Kidney (tissue), 14 donors: ENCODE results near the gene MYOM3. TPM values are rescaled to one million over a fixed set of nuclear protein-coding genes. Genes with fewer than 3 reads are reported as not detected.

Experiments used
- DNase-seq, 5 donors: peaks; one replicate each; pipeline ENCODE4 v3.0.0-alpha.2; 2013 to 2020
- FAIRE-seq: peaks from 2 replicates; lab custom pipeline; 2012; peaks lifted over from hg19 to GRCh38; lab: Jason Lieb, UNC
- H3K27ac ChIP-seq, 2 donors: one replicate each; pipeline ENCODE4 v1.7.0; 2013; ENCODE audit warnings: low read depth in 2 of 2, low read length in 2 of 2, inconsistent platforms in 1 of 2
- H3K27me3 ChIP-seq: one replicate; pipeline ENCODE4 v1.7.1; 2013; ENCODE audit warnings: low read length, inconsistent platforms; ENCODE audit not compliant: control insufficient read depth, insufficient read depth
- H3K36me3 ChIP-seq, 3 donors: one replicate each; pipeline versions ENCODE4 v1.7.0 to v1.7.1; 2013; ENCODE audit warnings: low read length in 3 of 3, control low read depth in 1 of 3, inconsistent platforms in 1 of 3; ENCODE audit not compliant: insufficient read depth in 3 of 3, control insufficient read depth in 2 of 3
- H3K4me1 ChIP-seq, 3 donors: one replicate each; pipeline versions ENCODE4 v1.7.0 to v1.7.1; 2013; ENCODE audit warnings: low read length in 3 of 3, inconsistent platforms in 1 of 3, low read depth in 1 of 3; ENCODE audit not compliant: control insufficient read depth in 2 of 3, insufficient read depth in 2 of 3
- H3K4me3 ChIP-seq, 3 donors: one replicate each; pipeline versions ENCODE4 v1.7.0 to v1.8.1; 2013; ENCODE audit warnings: low read length in 3 of 3, control low read depth in 1 of 3, inconsistent platforms in 1 of 3
- H3K9ac ChIP-seq, 3 donors: one replicate each; pipeline versions ENCODE4 v1.7.0 to v1.7.1; 2013; ENCODE audit warnings: low read length in 3 of 3, control low read depth in 1 of 3, inconsistent platforms in 1 of 3
- H3K9me3 ChIP-seq, 3 donors: one replicate each; pipeline versions ENCODE4 v1.7.0 to v1.7.1; 2013; ENCODE audit warnings: low read length in 3 of 3, control low read depth in 1 of 3, inconsistent platforms in 1 of 3; ENCODE audit not compliant: control insufficient read depth in 2 of 3, insufficient read depth in 1 of 3
- intact Hi-C: fragments of 100-400 bp; cut with DNase I; formaldehyde crosslinking; loops from one replicate; pipeline ENCODE4 v1.11.1; 2022
- polyA plus RNA-seq: library from polyadenylated mRNA; stranded (reverse); fragments of 350-450 nt; fragmentation: Illumina TruSeq; extraction: RNeasy Lipid Tissue Mini Kit (QIAGEN cat#74804); gene quantifications from one replicate; pipeline ENCODE4 v1.2.3, GENCODE V29; 2014; ENCODE audit warnings: low read depth, low replicate concordance; ENCODE audit not compliant: insufficient read depth
- total RNA-seq: library from RNA; stranded (reverse); fragmentation: NEBNext Ultra II Directional; extraction: Animal tissue kit (Norgen Biotek cat#: 25700); gene quantifications from one replicate; pipeline ENCODE4 v1.2.1, GENCODE V29; 2021
- TF ChIP-seq, protein P1 (sequence below): IDR thresholded peaks from 3 replicates; pipeline ENCODE4 v1.5.1; 2012; ENCODE audit warnings: mild to moderate bottlenecking, moderate library complexity, borderline replicate concordance; ENCODE audit not compliant: insufficient read depth; ENCODE audit errors: extremely low read depth
- donor health status: control.
- donor health status: control.
- donor health status: control.
- donor health status: control.
- donor health status: control.
- donor health status: DM: yes; HTN: yes; CAD: no.
- donor health status: Normal renal cell carcinoma (clear cell type).

The MYOM3 gene
- total and polyA plus RNA-seq, 2 donors from 2014 or later: 13.5 to 20.5 TPM

DNA sequence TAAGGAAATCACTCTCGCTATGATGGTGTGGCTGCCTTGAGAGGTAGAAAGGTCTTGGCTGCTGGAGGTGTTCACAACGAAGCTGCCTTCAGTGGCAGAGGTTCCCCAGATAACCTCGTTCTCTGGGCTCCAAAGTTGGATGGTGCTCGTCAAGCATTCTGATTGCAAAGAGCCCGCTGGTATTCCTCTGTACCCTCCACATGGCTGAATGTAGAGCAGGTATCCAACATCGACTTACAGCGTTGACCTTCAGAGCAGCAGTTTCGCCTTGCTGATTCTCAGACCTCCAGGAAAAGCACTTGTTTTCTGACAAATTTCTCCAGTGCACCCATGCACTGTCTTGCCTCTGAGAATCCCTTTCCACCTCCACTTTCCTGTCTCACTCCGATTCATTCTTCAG lies 35.3 kb upstream of the MYOM3 start:
- TF ChIP-seq, protein P1, sequence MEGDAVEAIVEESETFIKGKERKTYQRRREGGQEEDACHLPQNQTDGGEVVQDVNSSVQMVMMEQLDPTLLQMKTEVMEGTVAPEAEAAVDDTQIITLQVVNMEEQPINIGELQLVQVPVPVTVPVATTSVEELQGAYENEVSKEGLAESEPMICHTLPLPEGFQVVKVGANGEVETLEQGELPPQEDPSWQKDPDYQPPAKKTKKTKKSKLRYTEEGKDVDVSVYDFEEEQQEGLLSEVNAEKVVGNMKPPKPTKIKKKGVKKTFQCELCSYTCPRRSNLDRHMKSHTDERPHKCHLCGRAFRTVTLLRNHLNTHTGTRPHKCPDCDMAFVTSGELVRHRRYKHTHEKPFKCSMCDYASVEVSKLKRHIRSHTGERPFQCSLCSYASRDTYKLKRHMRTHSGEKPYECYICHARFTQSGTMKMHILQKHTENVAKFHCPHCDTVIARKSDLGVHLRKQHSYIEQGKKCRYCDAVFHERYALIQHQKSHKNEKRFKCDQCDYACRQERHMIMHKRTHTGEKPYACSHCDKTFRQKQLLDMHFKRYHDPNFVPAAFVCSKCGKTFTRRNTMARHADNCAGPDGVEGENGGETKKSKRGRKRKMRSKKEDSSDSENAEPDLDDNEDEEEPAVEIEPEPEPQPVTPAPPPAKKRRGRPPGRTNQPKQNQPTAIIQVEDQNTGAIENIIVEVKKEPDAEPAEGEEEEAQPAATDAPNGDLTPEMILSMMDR: no peak
- Histone ChIP-seq H3K27ac (no peak overlapping the region), H3K4me3 (no peak overlapping the region), H3K9me3 (no peaks in the 10 kb centered on the region), H3K27me3 (no peaks in the 10 kb centered on the region), H3K36me3 (no peaks in the 10 kb centered on the region), H3K9ac (no peak overlapping the region), H3K4me1 (peaks cover 0 to 9% (median 8%) of the 10 kb centered on the region in 3 donors)
- FAIRE-seq (no peak), DNase-seq (no peak)
- intact Hi-C loops: no loop called here

DNA sequence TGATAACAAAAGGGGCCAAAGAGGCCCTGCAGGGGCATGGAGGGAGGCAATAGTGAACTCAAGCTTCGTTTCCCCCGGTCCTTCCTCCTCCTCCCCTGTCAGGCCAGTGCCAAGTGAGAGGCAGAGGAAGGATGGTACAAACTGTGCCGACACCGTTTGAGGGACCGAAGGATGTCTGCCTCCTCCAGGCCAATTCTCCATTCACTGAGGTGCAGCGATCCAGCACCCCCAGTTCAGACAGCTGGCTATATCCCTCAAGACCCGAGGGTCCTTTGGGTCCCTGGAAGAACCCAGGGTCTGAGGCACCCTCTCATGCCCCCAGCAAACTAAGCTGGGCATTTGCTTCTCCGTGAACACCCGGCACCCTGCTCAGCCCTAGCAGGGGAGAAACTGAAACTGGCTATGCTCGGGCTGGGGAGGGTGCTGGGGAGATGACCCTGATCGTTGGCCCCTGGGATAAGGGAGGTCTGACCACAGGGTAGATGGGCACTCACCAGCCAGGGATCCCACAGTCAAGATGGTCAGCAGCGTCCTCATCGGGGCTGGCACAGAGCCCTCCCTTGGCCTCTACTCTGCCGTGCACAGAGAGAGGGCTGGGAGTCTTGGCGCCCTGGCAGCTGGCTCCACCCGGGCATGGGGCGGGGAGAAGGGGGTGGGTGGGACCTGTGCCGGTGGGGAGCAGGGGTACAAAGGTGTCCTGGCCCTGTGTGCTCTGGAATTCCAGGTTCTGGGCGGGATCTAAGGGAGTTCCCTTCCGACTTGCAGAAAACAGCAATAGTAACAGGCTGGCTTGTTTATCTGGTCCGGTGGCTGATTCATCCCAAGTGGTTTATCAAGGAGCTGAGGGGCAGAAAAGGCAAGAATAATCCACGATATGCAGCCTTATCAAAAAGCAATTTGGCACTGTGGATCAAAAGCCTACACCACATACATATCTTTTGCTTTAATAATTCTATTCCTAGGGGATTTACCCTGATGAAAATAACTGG lies 30.9 kb upstream of the MYOM3 start, which contains the start of gene IL22RA1:
Gene IL22RA1 (minus strand): TSS at position 595 of the 989 bp plus-strand sequence. CDS start 58 bp downstream, at position 537.
- Histone ChIP-seq H3K36me3 (no peaks in the 10 kb centered on the region), H3K27ac (no peak within 1 kb of the TSS), H3K27me3 (no peaks in the 10 kb centered on the region), H3K4me1 (peaks cover 0 to 7% (median 4%) of the 10 kb centered on the region in 3 donors), H3K9me3 (no peaks in the 10 kb centered on the region), H3K4me3 (peak within 1 kb of the TSS in 2 of 3 donors; percentile 60 to 71), H3K9ac (peak within 1 kb of the TSS in 1 of 3 donors; percentile 58)
- DNase-seq: peak in 3 of 5 donors; percentile 26 to 77 (median 43)
- FAIRE-seq: no peak
- TF ChIP-seq, protein P1: no peak
- intact Hi-C loops: no loop called here

DNA sequence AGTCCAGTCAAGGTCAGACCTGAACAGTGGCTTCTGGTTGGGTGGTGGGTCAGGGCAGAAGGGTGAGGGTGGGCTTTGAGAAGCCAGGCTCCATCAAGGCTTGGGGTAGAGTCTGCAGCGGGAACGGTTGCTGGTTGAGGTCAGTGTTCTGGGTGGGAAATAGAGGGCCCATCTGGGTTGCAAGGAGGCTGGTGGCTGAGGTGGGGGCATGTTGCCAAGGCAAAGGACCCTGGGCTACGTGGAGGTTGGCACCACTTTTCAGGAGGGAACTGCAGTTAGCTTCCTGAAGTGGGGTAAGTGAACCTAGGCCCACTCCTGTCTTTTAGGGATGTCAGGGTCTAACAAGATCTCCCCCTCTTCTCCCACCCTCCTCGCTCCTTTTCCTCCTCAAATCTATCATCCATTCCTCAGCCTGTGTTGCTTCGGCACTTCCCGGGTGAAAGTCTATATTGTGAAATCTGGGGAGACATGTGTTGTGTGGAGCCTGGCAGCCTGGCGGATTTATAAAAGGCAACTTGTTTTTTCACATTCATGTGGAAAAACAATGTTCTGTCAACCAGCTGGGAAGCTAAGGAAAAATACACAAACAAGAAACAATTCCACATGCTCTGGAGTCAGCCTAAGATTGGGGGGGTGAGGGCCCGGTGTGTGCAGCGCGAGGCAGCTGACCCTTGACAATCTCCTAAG lies 29.5 kb upstream of the MYOM3 start:
- no peaks in the 10 kb centered on the region for H3K9me3 ChIP-seq
- no peaks in the 10 kb centered on the region for H3K27me3 ChIP-seq
- no peak for FAIRE-seq
- H3K4me3 ChIP-seq: no peak overlapping the region
- H3K4me1 ChIP-seq: peaks cover 0 to 7% (median 4%) of the 10 kb centered on the region in 3 donors
- DNase-seq: no peak
- no peak overlapping the region for H3K9ac ChIP-seq
- H3K27ac ChIP-seq: no peak overlapping the region
- TF ChIP-seq, protein P1: no peak
- intact Hi-C loops: no loop called here
- H3K36me3 ChIP-seq: no peaks in the 10 kb centered on the region
